GM10248 (cell line): ENCODE results near the gene LDLRAD4.

Experiments used
- CTCF ChIA-PET: fragments of 300-600 bp; sonication (Branson Sonifier 250); formaldehyde crosslinking; extraction: SDS; loops from one replicate; lab custom pipeline; 2021; ENCODE audit warnings: antibody characterized with exemption; lab: Yijun Ruan, JAX
- POLR2A ChIA-PET: fragments of 350-650 bp; sonication (Branson Sonifier 250); formaldehyde crosslinking; extraction: SDS; loops from one replicate; lab custom pipeline; 2020; ENCODE audit warnings: antibody characterized with exemption; lab: Yijun Ruan, JAX
- DNase-seq: peaks from one replicate; pipeline ENCODE4 v3.0.0; 2012; ENCODE audit errors: extremely low spot score
- TF ChIP-seq, protein P1 (sequence below): IDR thresholded peaks from 2 replicates; pipeline ENCODE4 v1.5.1; 2012; ENCODE audit warnings: mild to moderate bottlenecking, low read depth; ENCODE audit errors: extremely low read depth, missing control alignments, control extremely low read depth

The LDLRAD4 gene

DNA sequence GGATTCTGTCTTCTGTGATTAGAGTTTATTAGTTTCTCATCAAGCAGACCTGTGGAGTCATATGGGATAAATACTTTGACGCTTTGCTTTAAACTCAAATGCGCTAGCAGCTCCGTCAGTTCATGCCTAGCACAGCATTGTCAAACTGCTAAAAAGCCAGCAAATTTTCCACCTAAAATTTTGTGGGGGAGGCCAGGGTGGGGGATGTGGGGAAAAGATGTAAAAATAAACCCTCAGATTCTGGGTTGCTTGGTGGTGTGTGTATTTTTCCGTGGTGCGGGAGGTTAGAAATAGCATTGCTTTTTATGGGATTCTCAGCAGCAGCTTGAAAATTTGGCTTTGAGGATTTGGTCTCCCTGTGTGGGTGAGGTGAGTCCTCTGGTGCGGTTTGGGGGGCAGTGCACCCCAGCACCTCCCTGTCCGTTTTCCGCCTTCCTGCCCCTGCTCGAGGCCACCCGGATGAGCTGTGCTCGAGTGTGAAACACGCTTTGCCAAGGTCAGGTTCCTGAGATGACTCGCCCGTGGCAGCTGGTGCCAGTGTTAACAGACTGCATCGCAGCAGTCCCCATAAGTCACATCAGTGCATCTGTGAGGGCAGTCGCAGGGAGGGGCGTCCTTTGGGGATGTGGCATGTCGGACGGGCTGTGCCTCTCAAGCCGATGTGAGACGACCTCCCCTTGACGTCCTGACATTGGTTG is 65.9 kb downstream of the LDLRAD4 start:
- no peak for DNase-seq
- CTCF ChIA-PET: no interaction called here
- TF ChIP-seq, protein P1, sequence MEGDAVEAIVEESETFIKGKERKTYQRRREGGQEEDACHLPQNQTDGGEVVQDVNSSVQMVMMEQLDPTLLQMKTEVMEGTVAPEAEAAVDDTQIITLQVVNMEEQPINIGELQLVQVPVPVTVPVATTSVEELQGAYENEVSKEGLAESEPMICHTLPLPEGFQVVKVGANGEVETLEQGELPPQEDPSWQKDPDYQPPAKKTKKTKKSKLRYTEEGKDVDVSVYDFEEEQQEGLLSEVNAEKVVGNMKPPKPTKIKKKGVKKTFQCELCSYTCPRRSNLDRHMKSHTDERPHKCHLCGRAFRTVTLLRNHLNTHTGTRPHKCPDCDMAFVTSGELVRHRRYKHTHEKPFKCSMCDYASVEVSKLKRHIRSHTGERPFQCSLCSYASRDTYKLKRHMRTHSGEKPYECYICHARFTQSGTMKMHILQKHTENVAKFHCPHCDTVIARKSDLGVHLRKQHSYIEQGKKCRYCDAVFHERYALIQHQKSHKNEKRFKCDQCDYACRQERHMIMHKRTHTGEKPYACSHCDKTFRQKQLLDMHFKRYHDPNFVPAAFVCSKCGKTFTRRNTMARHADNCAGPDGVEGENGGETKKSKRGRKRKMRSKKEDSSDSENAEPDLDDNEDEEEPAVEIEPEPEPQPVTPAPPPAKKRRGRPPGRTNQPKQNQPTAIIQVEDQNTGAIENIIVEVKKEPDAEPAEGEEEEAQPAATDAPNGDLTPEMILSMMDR: no peak
- POLR2A ChIA-PET: no interaction called here

DNA sequence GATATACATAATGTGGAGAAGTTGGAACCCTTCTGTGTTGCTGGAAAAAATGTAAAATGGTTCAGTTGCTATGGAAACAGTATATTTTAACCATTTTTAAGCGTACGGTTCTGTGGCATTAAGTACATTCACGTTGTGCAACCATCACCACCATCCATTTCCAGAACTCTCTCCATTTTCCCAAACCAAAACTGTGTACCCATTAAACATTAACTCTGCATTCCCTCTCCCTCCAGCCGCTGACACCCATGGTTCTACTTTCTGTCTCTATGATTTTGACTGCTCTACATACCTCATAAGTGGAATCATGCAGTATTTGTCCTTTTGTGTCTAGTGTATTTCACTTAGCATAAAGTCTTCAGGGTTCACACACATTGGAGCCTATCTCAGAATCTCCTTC is 67.3 kb downstream of the LDLRAD4 start:
- CTCF ChIA-PET: no interaction called here
- DNase-seq: no peak
- POLR2A ChIA-PET: no interaction called here
- TF ChIP-seq, protein P1: no peak

DNA sequence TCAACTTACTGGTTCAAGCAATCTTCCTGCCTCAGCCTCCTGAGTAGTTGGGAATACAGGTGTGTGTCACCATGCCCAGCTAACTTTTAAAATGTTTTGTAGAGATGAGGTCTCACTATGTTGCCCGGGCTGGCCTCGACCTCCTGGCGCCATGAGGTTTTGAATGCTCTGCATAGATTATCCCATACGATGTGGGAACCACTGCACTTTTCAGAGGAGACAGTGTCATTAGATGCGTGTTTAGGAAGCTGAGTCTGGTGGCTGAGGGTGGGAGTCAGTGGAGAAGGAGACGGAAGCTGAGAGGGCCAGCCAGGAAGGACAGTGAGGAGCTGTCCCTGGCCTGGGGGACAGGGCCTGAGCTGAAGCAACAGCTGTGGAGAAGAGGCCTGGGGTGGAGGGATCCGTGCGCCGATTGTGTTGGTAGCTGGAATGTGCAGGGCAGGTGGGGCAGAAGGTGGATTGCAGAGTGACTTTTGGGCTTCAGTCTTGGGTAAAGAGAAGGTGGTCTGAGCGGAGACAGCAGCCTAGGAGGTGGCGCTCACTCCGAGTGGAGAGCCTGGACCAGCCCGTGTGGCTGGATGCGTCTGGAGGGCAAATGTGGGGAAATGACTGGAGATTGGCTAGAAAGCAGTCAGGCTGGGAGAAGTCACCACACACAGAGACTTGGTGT is 68.0 kb downstream of the LDLRAD4 start:
- POLR2A ChIA-PET: no interaction called here
- CTCF ChIA-PET: no interaction called here
- DNase-seq: no peak
- TF ChIP-seq, protein P1: no peak

DNA sequence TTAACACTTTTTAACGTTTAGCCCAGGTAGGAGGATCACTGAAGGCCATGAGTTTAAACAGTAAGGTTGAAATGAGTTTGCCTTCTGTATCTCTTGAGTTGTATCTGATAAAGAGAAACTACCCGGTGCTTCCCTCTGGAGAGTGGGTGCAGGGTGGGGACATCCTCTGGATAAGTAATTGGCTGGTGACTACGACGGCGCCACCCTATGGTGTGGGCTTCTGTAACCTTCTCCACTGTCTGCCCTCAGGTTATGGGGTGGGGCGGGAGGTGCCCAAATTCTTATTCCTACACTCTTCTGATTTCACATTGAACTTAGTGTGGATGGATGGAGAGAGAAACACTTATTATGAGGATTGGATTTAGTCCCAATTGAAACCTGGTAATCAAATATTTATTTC is 68.8 kb downstream of the LDLRAD4 start:
- CTCF ChIA-PET: no interaction called here
- POLR2A ChIA-PET: no interaction called here
- DNase-seq: no peak
- TF ChIP-seq, protein P1: no peak

DNA sequence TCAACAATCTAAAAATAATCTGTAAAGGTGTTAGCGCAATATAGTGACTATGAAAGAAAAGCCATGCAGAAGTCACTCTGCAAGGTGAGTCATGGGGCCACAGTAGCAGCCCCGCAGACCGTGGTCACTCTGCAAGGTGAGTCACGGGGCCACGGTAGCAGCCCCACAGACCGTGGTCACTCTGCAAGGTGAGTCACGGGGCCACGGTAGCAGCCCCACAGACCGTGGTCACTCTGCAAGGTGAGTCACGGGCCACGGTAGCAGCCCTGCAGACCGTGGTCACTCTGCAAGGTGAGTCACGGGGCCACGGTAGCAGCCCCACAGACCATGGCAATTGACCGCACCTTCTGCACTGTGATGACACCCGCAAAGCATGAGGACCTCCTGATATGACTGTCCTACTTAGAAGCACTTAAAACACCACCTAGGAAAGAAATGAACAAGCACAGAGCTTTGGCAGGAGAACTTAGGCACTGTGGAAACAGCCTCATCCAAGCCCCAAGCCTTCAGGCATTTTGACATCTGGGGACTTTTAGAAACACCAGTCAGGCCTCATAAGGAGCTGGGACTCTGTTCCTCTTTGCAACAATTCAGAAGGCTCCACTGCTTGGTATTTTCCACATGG is 70.1 kb downstream of the LDLRAD4 start:
- no peak for DNase-seq
- POLR2A ChIA-PET: no interaction called here
- TF ChIP-seq, protein P1: no peak
- CTCF ChIA-PET: interaction anchor here (1.1 to 1.4 kb wide), 2 partner anchors 11 to 15 kb away, joined by 3 to 4 read pairs; no protein-coding TSS in a partner anchor

DNA sequence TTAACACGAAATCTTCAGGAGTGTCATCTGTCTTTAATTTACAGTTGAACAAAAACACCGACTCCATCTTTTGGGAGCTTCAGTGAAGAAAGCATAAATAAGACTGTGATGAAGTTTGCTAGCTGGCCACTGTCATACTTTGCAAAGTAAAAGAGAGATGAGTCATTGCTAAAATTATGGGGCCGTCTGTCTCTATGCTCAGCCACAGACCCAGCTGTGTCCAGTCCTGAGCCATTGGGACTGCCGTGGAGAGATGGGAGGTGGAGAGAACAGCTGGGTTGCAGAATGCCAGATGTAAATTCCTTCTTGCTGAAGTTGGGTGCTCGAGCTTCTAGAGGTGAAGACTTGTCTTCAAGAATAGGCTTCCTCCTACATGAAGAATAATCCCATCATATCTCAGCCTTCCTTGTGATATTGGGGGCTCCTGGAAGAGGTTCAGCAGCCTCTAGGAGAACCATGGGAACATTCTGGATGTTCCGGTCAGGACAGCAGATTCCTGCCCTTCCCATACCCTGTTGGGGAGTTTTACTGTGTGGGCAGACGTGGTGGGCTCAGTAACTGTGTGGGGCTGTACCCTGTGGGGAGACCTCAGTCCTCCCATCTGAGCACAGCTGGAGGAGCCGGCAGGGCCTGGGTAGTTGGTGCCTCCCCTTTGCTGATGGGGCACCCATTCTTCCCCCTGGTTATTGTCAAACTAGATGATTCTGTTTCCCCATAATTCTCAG is 71.1 kb downstream of the LDLRAD4 start:
- DNase-seq: no peak
- ChIA-PET POLR2A (no interaction called here), CTCF (interaction anchor here (1.1 to 1.4 kb wide), 2 partner anchors 12 to 14 kb away, joined by 3 to 4 read pairs; no protein-coding TSS in a partner anchor)
- TF ChIP-seq, protein P1: no peak
